GM23338 (cell line): ENCODE results near the gene CFAP100. TPM values are rescaled to one million over a fixed set of nuclear protein-coding genes. Genes with fewer than 3 reads are reported as not detected.
A peak's percentile ranks its signal among the peaks of the same experiment; 100 is the strongest.

ENCODE experiments used
- ATAC-seq: fragments of 200-7000 bp; cut with Tn5 transposase; 3 replicates; pipeline ENCODE4 v1.9.1; 2020
- DNase-seq: peaks from one replicate; pipeline ENCODE4 v3.0.0-alpha.2; 2015; ENCODE audit warnings: low spot score
- H2AFZ ChIP-seq: fragments of 200-600 bp; sonication (generic); 2 replicates; pipeline ENCODE4 v1.8.0; 2016; ENCODE audit warnings: antibody characterized with exemption, mild to moderate bottlenecking, moderate library complexity
- H3F3A ChIP-seq: fragments of 200-600 bp; sonication (generic); replicated peaks from 2 replicates; pipeline ENCODE4 v1.8.0; 2017; ENCODE audit warnings: antibody characterized with exemption, mixed run types, low read depth
- H3K27ac ChIP-seq: fragments of 200-600 bp; sonication (generic); 2 replicates; pipeline ENCODE4 v1.6.1; 2016; ENCODE audit warnings: low read depth
- H3K27me3 ChIP-seq: fragments of 200-600 bp; sonication (generic); 2 replicates; pipeline ENCODE4 v1.8.0; 2016; ENCODE audit warnings: mild to moderate bottlenecking, mixed run types, moderate library complexity; ENCODE audit not compliant: insufficient read depth
- H3K36me3 ChIP-seq: fragments of 200-600 bp; sonication (generic); 2 replicates; pipeline ENCODE4 v1.8.0; 2016; ENCODE audit warnings: mild to moderate bottlenecking; ENCODE audit not compliant: insufficient read depth
- H3K4me1 ChIP-seq: fragments of 200-600 bp; sonication (generic); 2 replicates; pipeline ENCODE4 v1.8.0; 2016; ENCODE audit warnings: mild to moderate bottlenecking, moderate library complexity; ENCODE audit not compliant: insufficient read depth
- H3K4me2 ChIP-seq: fragments of 200-600 bp; sonication (generic); 2 replicates; pipeline ENCODE4 v1.7.1; 2017; ENCODE audit warnings: mixed run types
- H3K4me3 ChIP-seq: fragments of 200-600 bp; sonication (generic); 2 replicates; pipeline ENCODE4 v1.6.1; 2016; ENCODE audit warnings: mixed run types
- H3K79me2 ChIP-seq: fragments of 200-600 bp; sonication (generic); replicated peaks from 2 replicates; pipeline ENCODE4 v1.8.0; 2017; ENCODE audit warnings: mild to moderate bottlenecking; ENCODE audit not compliant: insufficient read depth
- H3K9me2 ChIP-seq: fragments of 200-600 bp; sonication (generic); 2 replicates; pipeline ENCODE4 v1.8.0; 2017; ENCODE audit not compliant: insufficient read depth
- H4K20me1 ChIP-seq: fragments of 200-600 bp; sonication (generic); replicated peaks from 2 replicates; pipeline ENCODE4 v1.8.0; 2017; ENCODE audit warnings: mild to moderate bottlenecking; ENCODE audit not compliant: insufficient read depth
- H3K27ac Mint-ChIP-seq: 2 replicates; pipeline ENCODE4 v1.8.0; 2020; ENCODE audit warnings: inconsistent platforms, mild to moderate bottlenecking, moderate library complexity, mixed read lengths
- H3K27me3 Mint-ChIP-seq: 3 replicates; pipeline ENCODE4 v1.8.0; 2022; ENCODE audit warnings: low read depth, mild to moderate bottlenecking, moderate library complexity, mixed read lengths, inconsistent platforms; ENCODE audit not compliant: insufficient read depth, poor library complexity
- H3K36me3 Mint-ChIP-seq: 3 replicates; pipeline ENCODE4 v1.8.0; 2021; ENCODE audit warnings: low read depth, mild to moderate bottlenecking, inconsistent platforms, moderate library complexity, mixed read lengths
- H3K4me1 Mint-ChIP-seq: 3 replicates; pipeline ENCODE4 v1.8.0; 2020; ENCODE audit warnings: mild to moderate bottlenecking, inconsistent platforms, mixed read lengths
- H3K4me3 Mint-ChIP-seq: 3 replicates; pipeline ENCODE4 v1.8.0; 2021; ENCODE audit warnings: moderate library complexity, mild to moderate bottlenecking, inconsistent platforms, mixed read lengths
- H3K9me3 Mint-ChIP-seq: 3 replicates; pipeline ENCODE4 v1.8.0; 2020; ENCODE audit warnings: moderate library complexity, mild to moderate bottlenecking, inconsistent platforms, mixed read lengths
- CREB1 ChIP-seq: fragments of 250-450 bp; sonication (Bioruptor Pico); IDR thresholded peaks from 2 replicates; pipeline ENCODE4 v1.5.0; 2020; ENCODE audit warnings: low read depth, mild to moderate bottlenecking, moderate library complexity
- EZH2 ChIP-seq: fragments of 200-600 bp; sonication (generic); IDR thresholded peaks from one replicate; pipeline ENCODE4 v1.8.0; 2017; ENCODE audit warnings: antibody characterized with exemption, mild to moderate bottlenecking, low read depth; ENCODE audit not compliant: unreplicated experiment
- EZH2phosphoT487 ChIP-seq: fragments of 200-600 bp; sonication (generic); IDR thresholded peaks from one replicate; pipeline ENCODE4 v1.8.1; 2018; ENCODE audit warnings: antibody characterized with exemption; ENCODE audit not compliant: unreplicated experiment
- JUNB ChIP-seq: IDR thresholded peaks from one replicate; pipeline ENCODE4 v1.6.1; 2016; ENCODE audit warnings: antibody characterized with exemption; ENCODE audit not compliant: unreplicated experiment
- NANOG ChIP-seq: IDR thresholded peaks from 2 replicates; pipeline ENCODE4 v1.6.1; 2016; ENCODE audit warnings: antibody characterized with exemption, borderline replicate concordance
- POLR2AphosphoS5 ChIP-seq: IDR thresholded peaks from 2 replicates; pipeline ENCODE4 v1.6.1; 2016; ENCODE audit warnings: antibody characterized with exemption, low read depth
- STAT1 ChIP-seq: IDR thresholded peaks from one replicate; pipeline ENCODE4 v1.6.1; 2016; ENCODE audit warnings: antibody characterized with exemption; ENCODE audit not compliant: unreplicated experiment
- ZNF114 ChIP-seq: fragments of 250-450 bp; sonication (Bioruptor Pico); IDR thresholded peaks from 2 replicates; pipeline ENCODE4 v1.5.0; 2020; ENCODE audit warnings: mild to moderate bottlenecking, moderate library complexity
- ZNF331 ChIP-seq: fragments of 250-450 bp; sonication (Bioruptor Pico); IDR thresholded peaks from 2 replicates; pipeline ENCODE4 v1.5.0; 2020; ENCODE audit warnings: low read depth, mild to moderate bottlenecking, moderate library complexity
- polyA plus RNA-seq: library from polyadenylated mRNA; unstranded; fragments of >200 nt; fragmentation: Nextera tagmentation; extraction: Ambion mirVana; gene quantifications from 2 replicates; pipeline ENCODE4 v1.2.1, GENCODE V29; 2016
- total RNA-seq: library from RNA; depleted of rRNA; stranded (reverse); fragments of >200 nt; shearing (Covaris generic); gene quantifications from 2 replicates; pipeline ENCODE4 v1.2.3, GENCODE V29; 2014
- TF ChIP-seq, protein P1 (sequence below): IDR thresholded peaks from one replicate; pipeline ENCODE4 v1.6.1; 2018; ENCODE audit warnings: antibody characterized with exemption; ENCODE audit not compliant: unreplicated experiment
- TF ChIP-seq, protein P2 (sequence below): fragments of 250-450 bp; sonication (Bioruptor Pico); IDR thresholded peaks from 2 replicates; pipeline ENCODE4 v1.5.0; 2020; ENCODE audit warnings: mild to moderate bottlenecking, moderate library complexity
- TF ChIP-seq, protein P3 (sequence below), 2 experiments: fragments of 200-600 bp in 1 of 2; sonication (generic) in 1 of 2; conservative IDR thresholded peaks; 2 replicates each; pipeline versions ENCODE4 v1.5.1 to v1.6.1; 2016 to 2017; ENCODE audit warnings: antibody characterized with exemption in 2 of 2, low read depth in 2 of 2, mild to moderate bottlenecking in 2 of 2, moderate library complexity in 1 of 2
- TF ChIP-seq, protein P4 (sequence below): IDR thresholded peaks from 2 replicates; pipeline ENCODE4 v1.6.1; 2016; ENCODE audit warnings: antibody characterized with exemption

Gene CFAP100
- total and polyA plus RNA-seq, 2 experiments from 2014 or later = 0.07 TPM; not detected in 1

DNA sequence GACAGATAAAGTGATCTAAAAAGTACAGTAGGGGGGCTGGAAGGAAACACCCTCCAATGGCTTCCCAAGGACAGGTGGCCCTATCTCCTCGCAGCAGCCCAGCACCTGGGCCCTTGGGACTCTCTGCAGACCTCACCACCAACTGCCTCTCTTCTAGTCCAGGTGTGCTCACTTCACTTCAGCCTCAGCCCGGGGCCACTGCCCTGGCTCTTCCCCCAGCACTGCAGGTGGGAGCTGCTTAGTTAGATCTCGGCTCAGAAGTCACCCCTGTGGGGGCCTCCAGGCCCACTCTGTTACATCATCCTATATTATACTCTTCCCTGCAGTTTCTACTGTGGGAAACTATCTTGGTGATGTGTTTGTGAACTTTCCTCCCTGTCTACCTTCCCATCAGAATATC, 39.5 kb upstream of the CFAP100 start:
- ATAC-seq (peak; percentile 3), DNase-seq (no peak)
- peaks cover 18% of the 10 kb centered on the region for H3K4me1 Mint-ChIP-seq
- H3K4me3 Mint-ChIP-seq = peak overlapping the region; percentile 95
- Histone ChIP-seq H3F3A (peaks cover 5% of the 10 kb centered on the region; the same call in 1 of the 2 replicates), H3K9me2 (no peaks in the 10 kb centered on the region), H3K27me3 (peaks cover 21% of the 10 kb centered on the region), H3K27ac (peak overlapping the region; percentile 80), H3K4me1 (peaks cover 16% of the 10 kb centered on the region), H3K4me2 (peak overlapping the region; percentile 88), H2AFZ (no peak overlapping the region), H3K36me3 (no peaks in the 10 kb centered on the region; the same call in 1 of the 2 replicates), H3K4me3 (peak overlapping the region; percentile 69), H4K20me1 (no peaks in the 10 kb centered on the region), H3K79me2 (no peaks in the 10 kb centered on the region)
- no peak for TF ChIP-seq NANOG
- TF ChIP-seq POLR2AphosphoS5 = no peak
- TF ChIP-seq ZNF331 (CRISPR knock-in tag) = no peak
- no peak for TF ChIP-seq STAT1
- TF ChIP-seq, protein P1, sequence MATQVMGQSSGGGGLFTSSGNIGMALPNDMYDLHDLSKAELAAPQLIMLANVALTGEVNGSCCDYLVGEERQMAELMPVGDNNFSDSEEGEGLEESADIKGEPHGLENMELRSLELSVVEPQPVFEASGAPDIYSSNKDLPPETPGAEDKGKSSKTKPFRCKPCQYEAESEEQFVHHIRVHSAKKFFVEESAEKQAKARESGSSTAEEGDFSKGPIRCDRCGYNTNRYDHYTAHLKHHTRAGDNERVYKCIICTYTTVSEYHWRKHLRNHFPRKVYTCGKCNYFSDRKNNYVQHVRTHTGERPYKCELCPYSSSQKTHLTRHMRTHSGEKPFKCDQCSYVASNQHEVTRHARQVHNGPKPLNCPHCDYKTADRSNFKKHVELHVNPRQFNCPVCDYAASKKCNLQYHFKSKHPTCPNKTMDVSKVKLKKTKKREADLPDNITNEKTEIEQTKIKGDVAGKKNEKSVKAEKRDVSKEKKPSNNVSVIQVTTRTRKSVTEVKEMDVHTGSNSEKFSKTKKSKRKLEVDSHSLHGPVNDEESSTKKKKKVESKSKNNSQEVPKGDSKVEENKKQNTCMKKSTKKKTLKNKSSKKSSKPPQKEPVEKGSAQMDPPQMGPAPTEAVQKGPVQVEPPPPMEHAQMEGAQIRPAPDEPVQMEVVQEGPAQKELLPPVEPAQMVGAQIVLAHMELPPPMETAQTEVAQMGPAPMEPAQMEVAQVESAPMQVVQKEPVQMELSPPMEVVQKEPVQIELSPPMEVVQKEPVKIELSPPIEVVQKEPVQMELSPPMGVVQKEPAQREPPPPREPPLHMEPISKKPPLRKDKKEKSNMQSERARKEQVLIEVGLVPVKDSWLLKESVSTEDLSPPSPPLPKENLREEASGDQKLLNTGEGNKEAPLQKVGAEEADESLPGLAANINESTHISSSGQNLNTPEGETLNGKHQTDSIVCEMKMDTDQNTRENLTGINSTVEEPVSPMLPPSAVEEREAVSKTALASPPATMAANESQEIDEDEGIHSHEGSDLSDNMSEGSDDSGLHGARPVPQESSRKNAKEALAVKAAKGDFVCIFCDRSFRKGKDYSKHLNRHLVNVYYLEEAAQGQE = no peak
- TF ChIP-seq, protein P2, sequence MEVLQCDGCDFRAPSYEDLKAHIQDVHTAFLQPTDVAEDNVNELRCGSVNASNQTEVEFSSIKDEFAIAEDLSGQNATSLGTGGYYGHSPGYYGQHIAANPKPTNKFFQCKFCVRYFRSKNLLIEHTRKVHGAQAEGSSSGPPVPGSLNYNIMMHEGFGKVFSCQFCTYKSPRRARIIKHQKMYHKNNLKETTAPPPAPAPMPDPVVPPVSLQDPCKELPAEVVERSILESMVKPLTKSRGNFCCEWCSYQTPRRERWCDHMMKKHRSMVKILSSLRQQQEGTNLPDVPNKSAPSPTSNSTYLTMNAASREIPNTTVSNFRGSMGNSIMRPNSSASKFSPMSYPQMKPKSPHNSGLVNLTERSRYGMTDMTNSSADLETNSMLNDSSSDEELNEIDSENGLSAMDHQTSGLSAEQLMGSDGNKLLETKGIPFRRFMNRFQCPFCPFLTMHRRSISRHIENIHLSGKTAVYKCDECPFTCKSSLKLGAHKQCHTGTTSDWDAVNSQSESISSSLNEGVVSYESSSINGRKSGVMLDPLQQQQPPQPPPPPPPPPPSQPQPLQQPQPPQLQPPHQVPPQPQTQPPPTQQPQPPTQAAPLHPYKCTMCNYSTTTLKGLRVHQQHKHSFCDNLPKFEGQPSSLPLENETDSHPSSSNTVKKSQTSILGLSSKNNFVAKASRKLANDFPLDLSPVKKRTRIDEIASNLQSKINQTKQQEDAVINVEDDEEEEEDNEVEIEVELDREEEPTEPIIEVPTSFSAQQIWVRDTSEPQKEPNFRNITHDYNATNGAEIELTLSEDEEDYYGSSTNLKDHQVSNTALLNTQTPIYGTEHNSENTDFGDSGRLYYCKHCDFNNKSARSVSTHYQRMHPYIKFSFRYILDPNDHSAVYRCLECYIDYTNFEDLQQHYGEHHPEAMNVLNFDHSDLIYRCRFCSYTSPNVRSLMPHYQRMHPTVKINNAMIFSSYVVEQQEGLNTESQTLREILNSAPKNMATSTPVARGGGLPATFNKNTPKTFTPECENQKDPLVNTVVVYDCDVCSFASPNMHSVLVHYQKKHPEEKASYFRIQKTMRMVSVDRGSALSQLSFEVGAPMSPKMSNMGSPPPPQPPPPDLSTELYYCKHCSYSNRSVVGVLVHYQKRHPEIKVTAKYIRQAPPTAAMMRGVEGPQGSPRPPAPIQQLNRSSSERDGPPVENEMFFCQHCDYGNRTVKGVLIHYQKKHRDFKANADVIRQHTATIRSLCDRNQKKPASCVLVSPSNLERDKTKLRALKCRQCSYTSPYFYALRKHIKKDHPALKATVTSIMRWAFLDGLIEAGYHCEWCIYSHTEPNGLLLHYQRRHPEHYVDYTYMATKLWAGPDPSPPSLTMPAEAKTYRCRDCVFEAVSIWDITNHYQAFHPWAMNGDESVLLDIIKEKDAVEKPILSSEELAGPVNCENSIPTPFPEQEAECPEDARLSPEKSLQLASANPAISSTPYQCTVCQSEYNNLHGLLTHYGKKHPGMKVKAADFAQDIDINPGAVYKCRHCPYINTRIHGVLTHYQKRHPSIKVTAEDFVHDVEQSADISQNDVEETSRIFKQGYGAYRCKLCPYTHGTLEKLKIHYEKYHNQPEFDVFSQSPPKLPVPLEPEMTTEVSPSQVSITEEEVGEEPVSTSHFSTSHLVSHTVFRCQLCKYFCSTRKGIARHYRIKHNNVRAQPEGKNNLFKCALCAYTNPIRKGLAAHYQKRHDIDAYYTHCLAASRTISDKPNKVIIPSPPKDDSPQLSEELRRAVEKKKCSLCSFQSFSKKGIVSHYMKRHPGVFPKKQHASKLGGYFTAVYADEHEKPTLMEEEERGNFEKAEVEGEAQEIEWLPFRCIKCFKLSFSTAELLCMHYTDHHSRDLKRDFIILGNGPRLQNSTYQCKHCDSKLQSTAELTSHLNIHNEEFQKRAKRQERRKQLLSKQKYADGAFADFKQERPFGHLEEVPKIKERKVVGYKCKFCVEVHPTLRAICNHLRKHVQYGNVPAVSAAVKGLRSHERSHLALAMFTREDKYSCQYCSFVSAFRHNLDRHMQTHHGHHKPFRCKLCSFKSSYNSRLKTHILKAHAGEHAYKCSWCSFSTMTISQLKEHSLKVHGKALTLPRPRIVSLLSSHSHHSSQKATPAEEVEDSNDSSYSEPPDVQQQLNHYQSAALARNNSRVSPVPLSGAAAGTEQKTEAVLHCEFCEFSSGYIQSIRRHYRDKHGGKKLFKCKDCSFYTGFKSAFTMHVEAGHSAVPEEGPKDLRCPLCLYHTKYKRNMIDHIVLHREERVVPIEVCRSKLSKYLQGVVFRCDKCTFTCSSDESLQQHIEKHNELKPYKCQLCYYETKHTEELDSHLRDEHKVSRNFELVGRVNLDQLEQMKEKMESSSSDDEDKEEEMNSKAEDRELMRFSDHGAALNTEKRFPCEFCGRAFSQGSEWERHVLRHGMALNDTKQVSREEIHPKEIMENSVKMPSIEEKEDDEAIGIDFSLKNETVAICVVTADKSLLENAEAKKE = no peak
- no peak for TF ChIP-seq ZNF114 (CRISPR knock-in tag)
- TF ChIP-seq, protein P3, sequence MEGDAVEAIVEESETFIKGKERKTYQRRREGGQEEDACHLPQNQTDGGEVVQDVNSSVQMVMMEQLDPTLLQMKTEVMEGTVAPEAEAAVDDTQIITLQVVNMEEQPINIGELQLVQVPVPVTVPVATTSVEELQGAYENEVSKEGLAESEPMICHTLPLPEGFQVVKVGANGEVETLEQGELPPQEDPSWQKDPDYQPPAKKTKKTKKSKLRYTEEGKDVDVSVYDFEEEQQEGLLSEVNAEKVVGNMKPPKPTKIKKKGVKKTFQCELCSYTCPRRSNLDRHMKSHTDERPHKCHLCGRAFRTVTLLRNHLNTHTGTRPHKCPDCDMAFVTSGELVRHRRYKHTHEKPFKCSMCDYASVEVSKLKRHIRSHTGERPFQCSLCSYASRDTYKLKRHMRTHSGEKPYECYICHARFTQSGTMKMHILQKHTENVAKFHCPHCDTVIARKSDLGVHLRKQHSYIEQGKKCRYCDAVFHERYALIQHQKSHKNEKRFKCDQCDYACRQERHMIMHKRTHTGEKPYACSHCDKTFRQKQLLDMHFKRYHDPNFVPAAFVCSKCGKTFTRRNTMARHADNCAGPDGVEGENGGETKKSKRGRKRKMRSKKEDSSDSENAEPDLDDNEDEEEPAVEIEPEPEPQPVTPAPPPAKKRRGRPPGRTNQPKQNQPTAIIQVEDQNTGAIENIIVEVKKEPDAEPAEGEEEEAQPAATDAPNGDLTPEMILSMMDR (conservative IDR thresholded peaks at IDR 0.05; ENCODE audit: low read depth in 2 of 2) = no peak
- no peak for TF ChIP-seq CREB1 (CRISPR knock-in tag)
- no peak for TF ChIP-seq JUNB
- TF ChIP-seq EZH2phosphoT487 = no peak
- TF ChIP-seq EZH2 = no peak
- TF ChIP-seq, protein P4, sequence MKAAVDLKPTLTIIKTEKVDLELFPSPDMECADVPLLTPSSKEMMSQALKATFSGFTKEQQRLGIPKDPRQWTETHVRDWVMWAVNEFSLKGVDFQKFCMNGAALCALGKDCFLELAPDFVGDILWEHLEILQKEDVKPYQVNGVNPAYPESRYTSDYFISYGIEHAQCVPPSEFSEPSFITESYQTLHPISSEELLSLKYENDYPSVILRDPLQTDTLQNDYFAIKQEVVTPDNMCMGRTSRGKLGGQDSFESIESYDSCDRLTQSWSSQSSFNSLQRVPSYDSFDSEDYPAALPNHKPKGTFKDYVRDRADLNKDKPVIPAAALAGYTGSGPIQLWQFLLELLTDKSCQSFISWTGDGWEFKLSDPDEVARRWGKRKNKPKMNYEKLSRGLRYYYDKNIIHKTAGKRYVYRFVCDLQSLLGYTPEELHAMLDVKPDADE = no peak
- H3K9me3 Mint-ChIP-seq = no peaks in the 10 kb centered on the region
- peak overlapping the region; percentile 61 for H3K27ac Mint-ChIP-seq
- peaks cover 24% of the 10 kb centered on the region for H3K27me3 Mint-ChIP-seq
- peaks cover 16% of the 10 kb centered on the region for H3K36me3 Mint-ChIP-seq
